HG02852 (cell line): ENCODE measurements around the gene TCF21.

Experiments
- ATAC-seq: cut with Tn5 transposase; IDR thresholded peaks from one replicate; pipeline ENCODE4 v1.9.1; 2021; ENCODE audit warnings: mild to moderate bottlenecking, moderate library complexity; ENCODE audit not compliant: unreplicated experiment

Gene TCF21

DNA sequence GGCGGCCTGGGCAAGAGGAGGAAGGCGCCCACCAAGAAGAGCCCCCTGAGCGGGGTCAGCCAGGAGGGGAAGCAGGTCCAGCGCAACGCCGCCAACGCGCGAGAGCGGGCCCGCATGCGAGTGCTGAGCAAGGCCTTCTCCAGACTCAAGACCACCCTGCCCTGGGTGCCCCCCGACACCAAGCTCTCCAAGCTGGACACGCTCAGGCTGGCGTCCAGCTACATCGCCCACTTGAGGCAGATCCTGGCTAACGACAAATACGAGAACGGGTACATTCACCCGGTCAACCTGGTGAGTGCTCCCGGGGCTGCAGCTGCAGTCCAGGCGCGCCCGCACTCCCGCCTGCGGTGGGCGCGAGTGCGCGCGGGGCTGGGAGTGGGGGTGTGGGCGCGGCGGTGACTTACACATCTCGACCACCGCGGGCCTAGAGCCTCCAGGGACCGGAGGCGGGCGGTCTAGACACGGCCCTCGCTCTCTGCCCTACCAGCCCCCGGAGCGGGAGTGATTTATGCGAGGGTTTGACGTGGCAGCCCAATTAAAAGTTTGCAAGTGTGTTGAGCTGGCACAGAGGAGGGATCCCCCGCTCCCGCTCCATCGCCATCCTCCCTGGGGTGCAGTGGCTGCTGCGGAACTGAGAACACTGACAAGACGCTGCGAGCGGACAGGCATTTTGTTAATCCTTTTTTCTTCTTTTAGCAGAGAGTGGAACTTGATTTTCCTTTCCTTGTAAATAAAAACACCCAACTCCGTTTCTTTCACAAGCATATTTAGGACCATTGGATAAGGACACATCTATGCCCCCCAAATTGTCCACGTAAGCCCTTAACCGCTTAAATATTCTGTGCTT is 867 bp downstream of the TCF21 start:
- no peak for ATAC-seq

- ATAC-seq, result no peak
These were observed 1.8 kb downstream of the TCF21 start for GRCh38 chr6:133890711-133891148.

- no peak for ATAC-seq
These were observed 2.4 kb downstream of the TCF21 start for GRCh38 chr6:133891149-133891926.

DNA sequence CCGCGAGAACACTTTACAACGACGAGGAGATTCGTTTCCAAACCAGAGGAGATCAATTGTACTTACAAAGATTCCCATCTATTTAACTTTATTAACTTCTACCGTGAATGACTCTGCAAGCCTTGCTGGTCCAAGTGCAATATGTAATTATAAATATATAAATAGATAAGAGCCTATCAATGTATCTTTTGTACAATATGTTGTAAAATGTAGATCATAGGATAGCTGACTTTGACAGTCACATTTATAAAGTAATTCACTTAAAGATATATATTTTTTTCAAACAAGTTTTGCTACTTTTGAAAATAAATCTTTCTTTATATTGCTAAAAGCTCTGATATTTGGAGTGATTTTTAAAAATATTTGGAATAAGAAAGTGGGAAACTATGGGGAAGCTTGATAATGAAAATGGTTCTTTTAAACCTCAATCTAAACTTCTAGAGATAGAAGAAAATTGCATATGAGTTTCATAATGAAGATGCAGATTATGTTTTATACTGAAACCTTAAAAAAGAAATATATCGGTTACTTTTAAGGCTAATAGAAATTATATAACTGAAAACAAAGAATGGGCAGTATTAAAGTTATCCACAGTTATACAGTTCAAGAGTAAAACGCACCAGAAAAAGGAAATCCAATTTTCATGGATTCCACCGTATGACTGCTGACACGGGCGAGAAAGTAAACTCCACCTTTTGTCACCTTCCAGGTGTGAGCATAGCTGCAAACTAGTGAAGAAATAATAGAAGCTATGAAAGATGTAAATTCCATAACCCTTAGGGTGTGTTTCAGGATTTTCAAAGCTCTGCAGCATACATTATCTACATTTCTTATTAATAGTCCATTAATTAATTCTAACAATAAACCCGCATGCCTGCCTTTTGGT is 3.3 kb downstream of the TCF21 start:
- ATAC-seq, result no peak

DNA sequence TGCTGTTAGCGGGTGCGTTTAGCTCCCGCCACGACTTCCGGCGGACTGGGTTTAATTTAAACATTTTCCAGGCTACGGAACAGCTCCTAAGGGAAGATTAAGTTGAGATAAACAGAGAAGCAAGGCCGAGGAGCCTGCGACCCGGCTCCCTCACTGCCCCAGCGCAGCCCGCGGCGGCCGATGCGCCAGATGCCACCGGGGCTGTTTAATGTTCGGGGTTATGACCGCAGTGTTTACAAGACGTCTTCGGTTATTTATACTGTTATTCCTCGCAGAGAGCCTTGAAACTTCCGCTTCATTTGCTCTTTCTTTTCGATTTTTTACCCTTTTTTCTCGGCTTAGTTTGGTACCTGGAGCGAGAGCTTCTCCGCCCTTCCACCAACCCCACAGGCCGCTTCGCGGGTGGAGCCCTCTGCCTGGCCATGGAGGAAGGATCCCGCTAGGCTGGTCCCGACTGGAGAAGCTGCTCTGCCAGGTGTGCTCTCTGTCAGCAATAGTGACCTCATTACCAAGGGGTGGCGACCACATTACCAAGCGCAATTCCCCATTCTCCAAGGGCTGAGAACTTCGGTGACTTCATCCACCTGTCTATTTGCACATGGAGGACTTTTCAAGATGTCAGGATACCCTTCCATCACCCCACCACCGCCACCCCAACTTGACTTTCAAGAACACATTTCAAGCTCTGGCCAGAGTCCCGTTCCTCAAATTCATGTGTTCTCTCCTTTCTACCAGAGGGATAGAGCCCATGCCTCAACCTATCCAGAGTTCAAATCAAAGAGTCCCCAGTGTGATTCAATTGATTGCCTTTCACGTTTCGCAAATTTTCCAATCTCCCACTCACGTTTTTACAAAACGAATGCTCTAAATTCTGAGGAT is 4.1 kb downstream of the TCF21 start:
- no peak for ATAC-seq

- ATAC-seq, result no peak
These were observed 5.0 kb downstream of the TCF21 start for GRCh38 chr6:133893946-133894345.

GRCh38 chr6:133894369-133894768 is 5.5 kb downstream of the TCF21 start:
- ATAC-seq, result no peak

GRCh38 chr6:133894795-133895358 is 6.0 kb downstream of the TCF21 start:
- no peak for ATAC-seq

DNA sequence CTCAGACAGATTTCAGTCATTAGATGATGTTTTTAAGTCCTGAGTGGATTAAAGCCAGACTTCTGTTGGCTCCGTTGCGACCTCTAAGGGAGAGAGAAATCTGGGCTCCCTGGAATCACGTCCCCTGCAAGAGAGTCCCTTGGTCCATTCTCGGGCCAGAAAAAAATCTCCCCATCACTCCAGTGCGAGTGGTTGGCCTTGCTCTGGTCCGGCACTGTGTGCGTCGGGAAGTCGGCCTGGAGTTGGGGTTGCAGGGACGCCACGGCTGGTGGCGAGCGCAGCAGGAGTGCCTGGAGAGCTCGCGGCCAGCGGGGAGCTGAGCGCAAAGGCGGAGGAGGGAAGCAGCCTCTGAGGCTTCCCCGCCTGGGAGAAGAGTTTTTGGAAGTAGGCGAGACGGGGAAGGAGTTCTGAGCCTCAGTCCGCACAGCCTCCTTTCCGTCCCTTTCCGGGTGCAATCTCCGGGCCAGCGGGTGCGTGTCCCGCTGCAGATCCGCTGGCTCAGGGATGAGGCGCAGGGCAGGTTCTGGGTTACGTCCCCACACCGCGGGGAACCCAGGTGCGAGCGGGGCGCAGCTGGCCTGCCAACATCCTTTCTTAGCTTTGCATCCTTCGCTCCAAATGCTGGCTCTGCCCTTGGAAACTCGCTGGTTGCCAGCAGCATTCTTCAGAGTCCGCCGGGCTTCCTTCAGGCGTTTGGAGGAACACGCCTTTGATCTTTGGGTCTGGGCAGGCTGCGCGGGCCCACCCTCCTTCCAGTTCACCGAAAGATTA is 6.8 kb downstream of the TCF21 start:
- no peak for ATAC-seq

DNA sequence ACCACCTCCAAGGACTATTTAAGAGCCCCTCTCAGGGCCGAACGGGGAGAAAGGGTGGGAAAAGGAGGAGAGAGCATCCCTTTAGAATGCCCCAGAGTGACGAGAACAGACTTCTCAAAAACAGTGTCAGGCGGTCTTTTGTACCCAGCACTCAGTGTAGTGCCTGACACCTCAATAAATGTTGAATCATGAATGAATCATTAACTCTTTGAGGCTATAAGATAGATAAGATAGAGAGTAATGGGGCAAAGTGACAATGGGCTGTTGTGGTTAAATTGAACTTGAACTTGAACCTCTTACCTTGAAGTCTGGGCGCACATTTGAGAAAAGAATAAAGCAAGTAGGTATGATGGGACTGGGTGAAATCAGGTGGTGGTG is 7.4 kb downstream of the TCF21 start:
- ATAC-seq, result no peak

DNA sequence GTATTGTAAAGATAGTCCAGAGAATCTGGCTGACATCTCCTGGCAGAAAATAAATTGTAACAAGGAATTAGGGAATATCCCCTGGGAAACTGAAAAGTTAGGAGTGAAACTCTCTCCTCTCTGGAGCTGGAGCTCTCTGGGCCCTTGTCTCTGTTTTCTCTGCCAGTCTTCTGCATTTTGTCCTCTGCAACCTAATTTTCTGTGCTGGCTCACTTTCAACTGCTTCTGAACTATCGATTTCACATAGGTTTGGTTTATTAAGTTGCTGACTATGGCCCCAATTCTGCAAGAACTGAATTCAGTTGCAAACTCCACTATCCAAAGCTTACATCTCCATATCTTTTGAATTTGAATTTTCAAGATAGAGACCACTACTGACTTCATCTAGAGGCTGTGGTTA is 9.3 kb downstream of the TCF21 start:
- no peak for ATAC-seq

GRCh38 chr6:133899556-133899955 is 10.6 kb downstream of the TCF21 start:
- no peak for ATAC-seq

GRCh38 chr6:133903855-133904254 is 14.9 kb downstream of the TCF21 start:
- no peak for ATAC-seq

- ATAC-seq, result no peak
These were observed 17.1 kb downstream of the TCF21 start for GRCh38 chr6:133906050-133906449.

GRCh38 chr6:133916650-133917151 is 27.8 kb downstream of the TCF21 start:
- peak; percentile 82 for ATAC-seq

DNA sequence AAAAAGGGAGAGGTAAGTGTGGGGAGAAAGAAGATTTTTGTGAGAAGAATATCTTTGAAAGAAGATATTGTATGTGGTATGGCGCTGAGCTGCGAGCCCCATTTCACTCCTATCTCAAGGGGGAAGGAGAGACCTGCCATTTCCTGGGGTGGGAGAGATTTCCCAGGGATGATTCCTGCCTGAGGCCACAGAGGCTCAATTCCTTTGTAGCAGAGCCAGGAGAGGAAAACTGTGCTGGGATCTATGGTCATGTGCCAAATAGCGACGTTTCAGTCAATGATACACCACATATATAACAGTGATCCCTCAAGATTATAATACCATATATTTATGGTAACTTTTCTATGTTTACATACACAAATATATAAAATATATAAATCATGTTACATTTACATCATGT is 28.9 kb downstream of the TCF21 start:
- no peak for ATAC-seq

GRCh38 chr6:133918208-133918930 is 29.5 kb downstream of the TCF21 start:
- no peak for ATAC-seq

GRCh38 chr6:133919362-133919761 is 30.4 kb downstream of the TCF21 start:
- no peak for ATAC-seq
